ENCODE data around the gene ZCWPW1.
A peak's percentile ranks its signal among the peaks of the same experiment; 100 is the strongest.

The ZCWPW1 gene

DNA sequence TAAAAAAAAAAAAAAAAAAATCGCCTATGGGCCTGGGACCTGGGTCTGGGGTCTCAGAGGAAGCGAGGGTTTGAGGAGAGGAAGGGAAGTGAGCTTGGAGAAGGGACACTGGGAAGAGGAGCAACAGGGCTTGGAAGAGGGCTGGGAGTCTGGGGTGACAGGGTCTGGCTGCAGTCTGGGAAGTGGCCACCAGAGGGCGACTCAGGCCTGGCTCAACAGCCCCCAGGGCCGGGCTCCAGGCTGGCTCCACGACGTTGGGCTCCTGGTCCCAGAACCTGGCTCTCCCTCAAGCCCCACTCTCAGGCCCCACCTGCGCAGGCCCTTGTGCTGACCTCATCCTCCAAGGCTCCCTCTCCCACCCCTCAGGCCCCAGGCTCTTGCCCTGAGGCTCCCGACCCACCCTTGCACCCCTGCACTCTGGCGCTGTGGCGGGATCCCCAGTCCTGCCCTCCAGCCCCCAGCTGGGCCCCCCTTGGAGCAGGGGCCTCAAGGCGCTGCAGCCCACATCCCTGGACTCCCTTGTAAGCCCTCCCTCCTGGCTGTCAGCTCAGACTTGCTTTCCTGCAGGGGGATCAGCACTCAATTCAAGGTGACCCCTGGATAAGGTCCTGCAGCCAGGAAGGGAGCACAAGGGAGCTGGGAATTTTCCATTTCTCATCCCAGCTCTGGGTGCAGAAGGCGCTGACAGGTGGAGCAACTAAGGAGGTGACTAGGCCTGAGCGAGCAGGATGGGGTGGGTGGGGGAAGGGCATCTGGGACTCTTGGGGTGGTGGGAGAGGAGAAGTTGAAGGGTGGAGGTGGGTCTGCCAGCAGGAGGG, 40.9 kb upstream of the ZCWPW1 start:
- Histone ChIP-seq H3K4me2 (peak overlapping the region; percentile 53), H3K27me3 (no peaks in the 10 kb centered on the region), H3K4me1 (peaks cover 96% of the 10 kb centered on the region), H4K20me1 (peaks cover 96% of the 10 kb centered on the region), H3K4me3 (no peak overlapping the region), H3K36me3 (peaks cover 81% of the 10 kb centered on the region), H3K27ac (no peak overlapping the region), H3K9me3 (no peaks in the 10 kb centered on the region), H3K9ac (no peak overlapping the region)
- TF ChIP-seq Cebpa-rat (IDR thresholded peaks at IDR 0.05) = no peak

DNA sequence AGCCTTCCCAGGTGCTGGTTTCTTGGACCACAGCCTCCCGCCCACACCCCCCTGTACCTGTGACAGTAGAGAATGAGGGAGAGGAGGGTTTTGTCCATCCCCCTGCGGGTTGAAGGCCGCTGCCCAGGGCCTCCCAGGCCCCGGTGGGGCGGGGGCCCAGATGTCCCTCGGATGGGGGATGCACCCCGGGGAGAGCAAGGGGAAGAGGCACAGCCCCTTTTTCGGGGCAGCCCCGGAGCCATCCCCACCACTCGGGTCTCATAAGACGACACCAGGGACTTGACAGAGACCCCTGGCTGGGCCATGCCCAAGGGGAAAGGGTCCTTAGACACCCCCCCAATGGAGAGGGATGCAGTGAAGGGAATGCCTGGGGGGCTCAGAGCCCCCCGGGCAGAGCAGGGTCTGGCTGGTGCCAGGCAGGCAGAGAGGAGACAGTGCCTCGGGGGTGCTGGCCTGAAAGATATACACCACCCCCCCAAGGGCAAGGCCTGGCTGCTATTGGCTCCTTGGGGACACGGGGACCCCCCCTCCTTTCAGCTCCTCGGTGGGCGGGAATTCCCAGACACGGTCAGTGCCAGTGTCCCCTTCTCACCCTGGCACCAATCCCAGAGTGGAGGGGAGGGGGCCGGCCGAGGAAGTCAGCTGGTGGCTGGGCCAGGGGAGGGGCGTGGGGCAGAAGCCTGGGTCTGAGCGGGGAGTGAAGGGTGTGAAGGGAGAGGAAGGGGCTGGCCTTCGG, 39.3 kb upstream of the ZCWPW1 start:
- TF ChIP-seq Cebpa-rat (IDR thresholded peaks at IDR 0.05) = no peak
- no peak overlapping the region for H3K4me3 ChIP-seq
- H3K27me3 ChIP-seq = no peaks in the 10 kb centered on the region
- peaks cover 80% of the 10 kb centered on the region for H4K20me1 ChIP-seq
- peaks cover 80% of the 10 kb centered on the region for H3K4me1 ChIP-seq
- H3K9ac ChIP-seq = peak overlapping the region; percentile 50; the same call in 1 of the 2 replicates
- H3K4me2 ChIP-seq = peak overlapping the region; percentile 50
- H3K9me3 ChIP-seq = no peaks in the 10 kb centered on the region
- H3K36me3 ChIP-seq = peaks cover 82% of the 10 kb centered on the region
- peak overlapping the region; percentile 55 for H3K27ac ChIP-seq

DNA sequence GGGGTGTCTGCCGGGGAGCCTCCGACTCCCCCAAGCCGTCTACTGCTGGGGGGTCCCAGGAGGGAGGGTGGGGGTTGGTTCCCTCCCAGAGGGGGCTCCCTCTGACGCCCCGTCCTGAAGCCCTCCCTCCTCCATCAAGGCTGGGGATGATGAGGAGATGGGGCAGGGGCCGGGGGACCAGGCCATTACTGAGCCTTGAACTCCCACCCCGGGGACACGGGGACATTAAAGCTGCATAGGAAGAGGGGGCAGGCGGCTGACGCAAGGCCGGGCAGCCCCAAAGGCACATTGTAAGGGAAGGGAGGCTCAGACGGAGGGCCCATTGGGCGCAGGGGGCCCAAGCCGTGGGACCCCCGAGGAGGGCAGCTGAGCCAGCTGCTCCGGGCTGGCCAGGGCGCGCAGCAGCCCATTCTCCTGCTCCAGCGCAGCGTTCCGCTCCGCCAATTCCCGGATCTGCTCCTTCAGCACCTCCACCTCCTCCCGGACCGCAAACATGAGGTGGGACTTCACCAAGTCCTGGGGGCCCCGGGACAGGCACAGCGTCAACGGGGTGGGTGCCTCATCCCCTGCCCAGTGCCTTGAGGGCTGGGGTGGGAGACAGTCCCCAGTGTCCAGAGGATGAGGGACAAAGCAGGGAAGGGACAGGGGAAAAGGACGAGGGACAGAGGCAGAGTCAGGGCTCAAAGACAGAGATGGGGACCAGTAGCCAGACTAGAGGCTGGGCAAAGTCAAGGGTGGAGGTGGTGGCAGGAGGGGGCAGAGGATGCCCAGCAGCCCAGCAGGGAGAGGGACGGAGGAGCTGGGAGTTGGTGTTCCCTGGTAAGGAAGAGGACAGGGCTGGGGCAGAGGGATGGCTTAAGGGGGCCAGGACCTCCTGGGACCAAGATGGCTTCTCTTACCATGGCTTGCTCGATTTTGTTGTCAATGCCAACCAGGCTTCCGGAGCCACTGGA, 38.4 kb upstream of the ZCWPW1 start:
- Histone ChIP-seq H3K27me3 (no peaks in the 10 kb centered on the region), H3K27ac (peak overlapping the region; percentile 55), H3K36me3 (peaks cover 85% of the 10 kb centered on the region), H3K4me3 (no peak overlapping the region), H3K4me1 (peaks cover 71% of the 10 kb centered on the region), H3K4me2 (peak overlapping the region; percentile 50), H3K9me3 (no peaks in the 10 kb centered on the region), H4K20me1 (peaks cover 71% of the 10 kb centered on the region), H3K9ac (peak overlapping the region; percentile 50)
- TF ChIP-seq Cebpa-rat (IDR thresholded peaks at IDR 0.05) = no peak

DNA sequence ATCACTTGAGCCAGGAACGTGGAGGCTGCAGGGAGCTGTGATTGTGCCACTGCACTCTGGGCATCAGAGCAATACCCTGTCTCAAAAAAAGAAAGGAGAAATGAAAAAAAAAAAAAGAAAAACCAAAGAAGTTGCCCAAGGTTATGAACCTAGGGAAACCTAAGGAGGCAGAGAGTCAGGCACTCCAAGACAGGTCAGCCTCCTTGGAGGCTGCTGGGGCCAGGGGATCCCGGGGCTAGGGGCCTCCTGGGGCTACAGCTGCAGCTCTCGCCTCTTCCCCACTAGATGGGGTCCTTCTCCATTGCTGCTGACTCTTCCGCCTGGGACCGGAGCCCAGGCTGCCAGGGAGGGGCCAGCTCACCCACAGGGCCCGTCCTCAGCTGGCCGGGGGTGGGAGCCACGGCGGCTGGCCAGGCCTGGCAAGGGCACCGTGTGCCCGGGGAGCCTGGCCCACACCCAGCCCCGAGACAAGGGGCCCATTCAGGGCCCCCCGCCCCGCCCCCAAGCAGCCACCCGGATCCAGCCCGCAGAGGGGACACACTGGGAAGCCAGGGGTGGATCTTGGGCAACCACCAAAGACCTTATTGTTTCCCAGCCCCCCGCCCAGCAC, 37.3 kb upstream of the ZCWPW1 start:
- no peak for TF ChIP-seq Cebpa-rat (IDR thresholded peaks at IDR 0.05)
- no peaks in the 10 kb centered on the region for H3K9me3 ChIP-seq
- peaks cover 60% of the 10 kb centered on the region for H3K4me1 ChIP-seq
- peaks cover 88% of the 10 kb centered on the region for H3K36me3 ChIP-seq
- H3K9ac ChIP-seq = no peak overlapping the region
- H3K27me3 ChIP-seq = no peaks in the 10 kb centered on the region
- peak overlapping the region; percentile 50 for H3K4me2 ChIP-seq
- 0 out of 2 replicates have a peak overlapping the region, but pooled peaks have one; percentile 11 for H3K27ac ChIP-seq
- no peak overlapping the region for H3K4me3 ChIP-seq
- H4K20me1 ChIP-seq = peaks cover 60% of the 10 kb centered on the region

DNA sequence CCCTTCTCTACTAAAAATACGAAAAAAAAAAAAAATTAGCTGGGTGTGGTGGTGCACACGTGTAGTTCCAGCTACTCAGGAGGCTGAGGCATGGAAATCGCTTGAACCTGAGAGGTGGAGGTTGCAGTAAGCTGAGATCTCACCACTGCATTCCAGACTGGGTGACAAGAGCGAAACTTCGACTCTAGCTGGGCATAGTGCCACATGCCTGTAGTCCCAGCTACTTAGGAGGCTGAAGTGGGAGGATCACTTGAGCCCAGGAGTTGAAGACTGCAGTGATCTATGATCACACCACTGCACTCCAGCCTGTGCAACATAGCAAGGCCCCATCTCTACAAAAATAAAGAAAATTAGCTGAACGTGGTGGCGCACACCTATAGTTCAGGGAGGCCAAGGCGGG, 36.8 kb upstream of the ZCWPW1 start:
- peak overlapping the region; percentile 50 for H3K4me2 ChIP-seq
- H3K4me3 ChIP-seq = no peak overlapping the region
- no peaks in the 10 kb centered on the region for H3K9me3 ChIP-seq
- 0 out of 2 replicates have a peak overlapping the region, but pooled peaks have one; percentile 43 for H3K27ac ChIP-seq
- peaks cover 88% of the 10 kb centered on the region for H3K36me3 ChIP-seq
- peaks cover 55% of the 10 kb centered on the region for H3K4me1 ChIP-seq
- peaks cover 55% of the 10 kb centered on the region for H4K20me1 ChIP-seq
- H3K9ac ChIP-seq = no peak overlapping the region
- no peak for TF ChIP-seq Cebpa-rat (IDR thresholded peaks at IDR 0.05)
- H3K27me3 ChIP-seq = no peaks in the 10 kb centered on the region

DNA sequence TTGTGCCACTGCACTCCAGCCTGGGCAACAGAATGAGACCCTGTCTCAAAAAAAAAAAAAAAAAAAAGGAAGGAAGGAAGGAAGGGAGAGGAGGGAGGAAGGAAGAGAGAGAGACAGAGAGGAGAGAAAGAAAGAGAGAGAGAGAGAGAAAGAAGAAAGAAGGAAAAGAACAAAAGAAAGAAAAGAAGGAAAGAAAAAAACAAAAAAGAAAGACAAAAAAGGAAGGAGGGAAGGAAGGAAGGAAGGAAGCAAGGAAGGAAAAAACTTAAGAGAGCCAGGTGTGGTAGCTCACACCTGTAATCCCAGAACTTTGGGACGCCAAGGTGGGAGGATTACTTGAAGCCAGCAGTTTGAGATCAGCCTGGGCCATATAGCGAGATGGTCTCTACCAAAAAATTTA, 36.3 kb upstream of the ZCWPW1 start:
- peaks cover 50% of the 10 kb centered on the region for H4K20me1 ChIP-seq
- H3K4me2 ChIP-seq = peak overlapping the region; percentile 50; the same call in 1 of the 2 replicates
- peak overlapping the region; percentile 45; the same call in 1 of the 2 replicates for H3K9ac ChIP-seq
- H3K4me1 ChIP-seq = peaks cover 50% of the 10 kb centered on the region
- no peak overlapping the region for H3K4me3 ChIP-seq
- H3K36me3 ChIP-seq = peaks cover 88% of the 10 kb centered on the region
- no peak for TF ChIP-seq Cebpa-rat (IDR thresholded peaks at IDR 0.05)
- no peaks in the 10 kb centered on the region for H3K9me3 ChIP-seq
- H3K27me3 ChIP-seq = no peaks in the 10 kb centered on the region
- 0 out of 2 replicates have a peak overlapping the region, but pooled peaks have one; percentile 43 for H3K27ac ChIP-seq

DNA sequence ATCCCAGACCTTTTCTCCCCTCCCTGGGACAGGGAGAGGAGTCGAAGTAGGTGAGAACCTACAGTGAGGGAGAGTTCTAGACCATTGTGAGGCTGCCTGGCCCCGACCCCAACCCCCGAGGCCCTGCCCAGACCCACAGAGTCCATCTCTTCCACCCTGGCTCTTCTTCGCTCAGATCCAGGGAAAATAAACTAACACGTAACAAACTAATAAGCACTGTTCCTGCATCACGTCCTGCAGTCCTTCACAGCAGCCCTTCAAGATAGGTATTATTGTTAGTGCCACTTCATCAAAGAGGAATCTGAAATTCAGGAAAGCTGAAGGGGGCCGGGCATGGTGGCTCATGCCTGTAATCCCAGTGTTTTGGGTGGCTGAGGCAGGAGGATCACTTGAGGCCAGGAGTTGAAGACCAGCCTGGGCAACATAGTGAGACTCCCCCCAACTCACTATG, 35.7 kb upstream of the ZCWPW1 start, which contains the start of gene SPACDR:
Gene SPACDR, minus strand, starts transcription at position 51 of the 451 bp plus-strand sequence. CDS start 235 bp downstream, outside the sequence.
- peak within 1 kb of the TSS; percentile 43; the same call in 1 of the 2 replicates for H3K27ac ChIP-seq
- peak within 1 kb of the TSS; percentile 50; the same call in 1 of the 2 replicates for H3K4me2 ChIP-seq
- no peak for TF ChIP-seq Cebpa-rat (IDR thresholded peaks at IDR 0.05)
- no peak within 1 kb of the TSS for H3K4me3 ChIP-seq
- H3K4me1 ChIP-seq = peaks cover 45% of the 10 kb centered on the region
- H3K9ac ChIP-seq = peak within 1 kb of the TSS; percentile 45; the same call in 1 of the 2 replicates
- peaks cover 44% of the 10 kb centered on the region for H4K20me1 ChIP-seq
- no peaks in the 10 kb centered on the region for H3K27me3 ChIP-seq
- peaks cover 88% of the 10 kb centered on the region for H3K36me3 ChIP-seq
- no peaks in the 10 kb centered on the region for H3K9me3 ChIP-seq

DNA sequence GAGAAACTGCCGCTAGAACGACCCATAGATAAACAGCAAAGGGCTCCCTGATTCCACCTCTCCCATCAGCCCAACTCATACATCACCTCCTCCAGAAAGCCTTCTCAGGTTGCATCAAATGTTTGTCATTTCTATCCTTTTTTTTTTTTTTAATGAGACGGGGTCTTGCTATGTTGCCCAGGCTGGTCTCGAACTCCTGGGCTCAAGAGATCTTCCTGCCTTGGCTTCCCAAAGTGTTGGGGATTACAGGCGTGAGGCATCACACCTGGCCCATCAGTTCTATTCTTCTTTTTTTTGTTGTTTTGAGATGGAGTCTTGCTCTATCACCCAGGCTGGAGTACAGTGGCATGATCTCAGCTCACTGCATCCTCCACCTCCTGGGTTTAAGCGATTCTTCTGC, 28.5 kb upstream of the ZCWPW1 start:
- Histone ChIP-seq H3K36me3 (peaks cover 57% of the 10 kb centered on the region), H3K9ac (no peak overlapping the region), H3K4me2 (no peak overlapping the region), H3K9me3 (no peaks in the 10 kb centered on the region), H3K4me1 (peaks cover 44% of the 10 kb centered on the region), H3K4me3 (no peak overlapping the region), H3K27ac (no peak overlapping the region), H3K27me3 (no peaks in the 10 kb centered on the region), H4K20me1 (no peaks in the 10 kb centered on the region)
- no peak for TF ChIP-seq Cebpa-rat (IDR thresholded peaks at IDR 0.05)

Measured in BLaER1 (cell line).